Transverse colon (tissue), 4 donors: Measurements from ENCODE around the gene CD244.

Experiments used
- EP300 ChIP-seq: sonication (generic); formaldehyde crosslinking; IDR thresholded peaks from one replicate; pipeline ENCODE4 v1.6.1; 2017; ENCODE audit warnings: antibody characterized with exemption, low read depth
- POLR2A ChIP-seq: fragments of 450-650 bp; IDR thresholded peaks from one replicate; pipeline ENCODE4 v1.6.1; 2016; ENCODE audit warnings: antibody characterized with exemption, mild to moderate bottlenecking, moderate library complexity
- POLR2AphosphoS5 ChIP-seq, 3 donors: sonication (generic); formaldehyde crosslinking; IDR thresholded peaks; one replicate each; pipeline ENCODE4 v1.6.1; 2016; ENCODE audit warnings: antibody characterized with exemption in 3 of 3
- TF ChIP-seq, protein P1 (sequence below), 5 experiments: fragments of 200-600 bp in 3 of 5; fragments of 450-650 bp in 2 of 5; sonication (generic) in 3 of 5; IDR thresholded peaks; 1 replicate in 2 of 5; 2 replicates in 3 of 5; pipeline ENCODE4 v1.5.1; 2016 to 2017; ENCODE audit warnings: antibody characterized with exemption in 5 of 5, inconsistent platforms in 3 of 5, mild to moderate bottlenecking in 2 of 5, moderate library complexity in 1 of 5

DNA sequence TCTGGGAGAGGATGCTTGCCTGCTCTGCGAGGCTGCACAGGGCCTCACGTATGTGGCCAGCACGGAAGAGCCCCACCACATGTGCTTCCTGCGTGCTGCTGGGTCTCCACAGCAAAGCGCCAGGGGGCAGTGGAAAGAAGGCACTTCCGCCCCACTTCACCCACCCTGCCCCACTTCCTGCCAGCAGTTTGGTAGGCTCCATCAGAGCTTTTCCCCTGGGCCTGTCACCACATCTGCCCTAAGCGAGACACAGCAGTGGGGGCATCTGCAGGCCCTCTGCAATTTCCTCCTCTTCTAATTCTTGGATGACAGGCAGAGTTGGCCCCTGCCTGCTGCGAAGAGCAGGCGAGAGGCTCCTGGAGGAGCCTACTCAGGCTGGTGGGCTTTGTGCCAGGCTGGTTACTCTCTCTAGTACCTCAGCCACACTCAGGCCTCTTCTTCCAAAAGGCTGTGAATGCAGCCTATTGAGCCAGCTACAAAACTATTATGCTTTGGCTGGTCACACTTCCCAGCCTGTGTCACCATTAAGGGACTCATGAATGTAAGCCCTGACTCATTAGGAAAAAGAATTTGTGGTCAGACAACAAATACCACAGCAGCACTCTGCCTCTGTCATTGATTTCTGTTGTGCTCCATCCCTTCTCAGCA is 25.0 kb downstream of the CD244 start:
- TF ChIP-seq, protein P1, sequence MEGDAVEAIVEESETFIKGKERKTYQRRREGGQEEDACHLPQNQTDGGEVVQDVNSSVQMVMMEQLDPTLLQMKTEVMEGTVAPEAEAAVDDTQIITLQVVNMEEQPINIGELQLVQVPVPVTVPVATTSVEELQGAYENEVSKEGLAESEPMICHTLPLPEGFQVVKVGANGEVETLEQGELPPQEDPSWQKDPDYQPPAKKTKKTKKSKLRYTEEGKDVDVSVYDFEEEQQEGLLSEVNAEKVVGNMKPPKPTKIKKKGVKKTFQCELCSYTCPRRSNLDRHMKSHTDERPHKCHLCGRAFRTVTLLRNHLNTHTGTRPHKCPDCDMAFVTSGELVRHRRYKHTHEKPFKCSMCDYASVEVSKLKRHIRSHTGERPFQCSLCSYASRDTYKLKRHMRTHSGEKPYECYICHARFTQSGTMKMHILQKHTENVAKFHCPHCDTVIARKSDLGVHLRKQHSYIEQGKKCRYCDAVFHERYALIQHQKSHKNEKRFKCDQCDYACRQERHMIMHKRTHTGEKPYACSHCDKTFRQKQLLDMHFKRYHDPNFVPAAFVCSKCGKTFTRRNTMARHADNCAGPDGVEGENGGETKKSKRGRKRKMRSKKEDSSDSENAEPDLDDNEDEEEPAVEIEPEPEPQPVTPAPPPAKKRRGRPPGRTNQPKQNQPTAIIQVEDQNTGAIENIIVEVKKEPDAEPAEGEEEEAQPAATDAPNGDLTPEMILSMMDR (IDR thresholded peaks at IDR 0.05) = peak in 1 of 5 experiments; percentile 15
- TF ChIP-seq EP300 (no peak), POLR2A (no peak), POLR2AphosphoS5 (IDR thresholded peaks at IDR 0.05) (no peak)
